Neutrophil (primary cell): ENCODE measurements around the gene ASL.
"Not testable (repeated sequence)": the region's sequence is repeated elsewhere in the genome, so short reads cannot be mapped to it uniquely, and the experiment has no call there.

Source experiments
- H3K27ac ChIP-seq: fragments of 200-600 bp; sonication (generic); 2 replicates; pipeline ENCODE4 v1.5.1; 2016; ENCODE audit warnings: mild to moderate bottlenecking, moderate library complexity
- H3K27me3 ChIP-seq: fragments of 200-600 bp; sonication (generic); 2 replicates; pipeline ENCODE4 v1.6.0; 2016; ENCODE audit warnings: mild to moderate bottlenecking
- H3K36me3 ChIP-seq: fragments of 200-600 bp; sonication (generic); 2 replicates; pipeline ENCODE4 v1.5.1; 2017
- H3K4me1 ChIP-seq, 2 experiments: fragments of 200-600 bp in 1 of 2; sonication (generic) in 1 of 2; 1 replicate in 1 of 2; 2 replicates in 1 of 2; pipeline versions ENCODE4 v1.5.1 to v1.6.1; 2013 to 2016; ENCODE audit warnings: low read depth in 1 of 2, low read length in 1 of 2, mild to moderate bottlenecking in 1 of 2, moderate library complexity in 1 of 2; ENCODE audit not compliant: control insufficient read depth in 1 of 2, insufficient read depth in 1 of 2
- H3K4me3 ChIP-seq, 2 experiments: fragments of 200-600 bp in 1 of 2; sonication (generic) in 1 of 2; 1 replicate in 1 of 2; 2 replicates in 1 of 2; pipeline ENCODE4 v1.5.1; 2013 to 2016; ENCODE audit warnings: low read depth in 1 of 2, low read length in 1 of 2, mild to moderate bottlenecking in 1 of 2, moderate library complexity in 1 of 2
- H3K9me3 ChIP-seq: fragments of 200-600 bp; sonication (generic); 2 replicates; pipeline ENCODE4 v1.5.1; 2016
- CTCF ChIP-seq: fragments of 200-600 bp; sonication (generic); IDR thresholded peaks from 2 replicates; pipeline ENCODE4 v1.5.1; 2016; ENCODE audit warnings: antibody characterized with exemption

Gene ASL

GRCh38 chr7:66075590-66076461, at the start of gene ASL:
TSS of gene ASL (plus strand) at chr7:66075819. CDS start at chr7:66076082, 263 bp downstream.
- H3K27ac ChIP-seq: peak within 1 kb of the TSS; percentile 84
- peak; percentile 55 for TF ChIP-seq CTCF

DNA sequence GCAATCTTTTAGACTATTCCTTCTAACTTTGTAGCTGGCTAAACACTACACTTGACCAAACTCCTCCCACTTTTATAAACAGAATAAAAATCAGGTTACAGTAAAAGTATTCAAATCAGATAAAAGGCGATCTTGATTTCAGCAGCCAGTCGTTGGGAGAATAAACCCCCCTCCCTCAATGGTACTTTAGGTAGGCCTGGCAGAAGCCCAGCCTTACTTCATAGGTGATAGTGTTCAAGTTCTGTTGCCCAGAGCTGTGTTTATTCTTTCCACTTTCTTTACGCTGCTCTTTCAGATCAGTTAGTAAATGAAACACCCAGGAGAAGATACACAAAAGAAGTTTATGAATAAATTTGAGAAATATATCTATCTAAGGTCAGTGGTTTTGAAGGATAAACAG, 47.3 kb upstream of the ASL start:
- H3K9me3 ChIP-seq, H3K36me3 ChIP-seq, H3K27me3 ChIP-seq, H3K4me1 ChIP-seq, H3K27ac ChIP-seq, H3K4me3 ChIP-seq: not testable (repeated sequence)

More at GRCh38 chr7:66075590-66076461, at the start of gene ASL:
- H3K4me3 ChIP-seq: peak within 1 kb of the TSS; percentile 88 to 98
- H3K36me3 ChIP-seq: peaks cover 13% of the 10 kb centered on the region
- no peaks in the 10 kb centered on the region for H3K27me3 ChIP-seq
- no peaks in the 10 kb centered on the region for H3K9me3 ChIP-seq
- H3K4me1 ChIP-seq: peaks cover 16 to 17% of the 10 kb centered on the region in 2 experiments

- no peak for TF ChIP-seq CTCF
- no peaks in the 10 kb centered on the region for H3K27me3 ChIP-seq
- no peak overlapping the region for H3K27ac ChIP-seq
- H3K4me3 ChIP-seq: no peak overlapping the region
- H3K9me3 ChIP-seq: no peaks in the 10 kb centered on the region
- H3K4me1 ChIP-seq: peaks cover 16 to 20% of the 10 kb centered on the region in 2 experiments
- H3K36me3 ChIP-seq: no peaks in the 10 kb centered on the region
Measured at GRCh38 chr7:66033471-66034385, 41.9 kb upstream of the ASL start.

GRCh38 chr7:66034436-66035010, 41.1 kb upstream of the ASL start:
- not testable (repeated sequence) for H3K9me3 ChIP-seq, H3K36me3 ChIP-seq, H3K4me3 ChIP-seq, H3K27ac ChIP-seq, H3K27me3 ChIP-seq
- peaks cover 16 to 20% of the 10 kb centered on the region in 2 experiments for H3K4me1 ChIP-seq

DNA sequence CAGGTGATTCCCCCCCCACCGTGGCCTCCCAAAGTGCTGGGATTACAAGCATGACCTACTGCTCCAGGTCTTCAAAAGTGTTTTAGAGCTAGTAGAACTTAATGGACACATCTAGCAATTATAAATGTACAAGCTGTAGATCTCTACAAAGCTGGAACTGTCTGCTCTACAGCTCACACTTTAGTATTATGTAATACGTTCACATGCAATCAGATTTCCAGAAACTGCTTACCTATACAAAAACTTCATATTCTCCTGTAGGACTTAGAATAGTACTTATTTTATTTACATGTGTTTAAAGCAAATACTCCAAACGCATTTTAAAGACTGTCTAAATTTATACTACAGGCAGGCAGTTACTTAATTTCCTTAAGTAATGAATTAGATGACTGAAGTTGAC, 39.2 kb upstream of the ASL start:
- no peak overlapping the region for H3K4me3 ChIP-seq
- no peak for TF ChIP-seq CTCF
- H3K36me3 ChIP-seq: no peaks in the 10 kb centered on the region
- H3K27ac ChIP-seq: no peak overlapping the region
- H3K4me1 ChIP-seq: peaks cover 16 to 20% of the 10 kb centered on the region in 2 experiments
- H3K27me3 ChIP-seq: no peaks in the 10 kb centered on the region
- H3K9me3 ChIP-seq: no peaks in the 10 kb centered on the region

DNA sequence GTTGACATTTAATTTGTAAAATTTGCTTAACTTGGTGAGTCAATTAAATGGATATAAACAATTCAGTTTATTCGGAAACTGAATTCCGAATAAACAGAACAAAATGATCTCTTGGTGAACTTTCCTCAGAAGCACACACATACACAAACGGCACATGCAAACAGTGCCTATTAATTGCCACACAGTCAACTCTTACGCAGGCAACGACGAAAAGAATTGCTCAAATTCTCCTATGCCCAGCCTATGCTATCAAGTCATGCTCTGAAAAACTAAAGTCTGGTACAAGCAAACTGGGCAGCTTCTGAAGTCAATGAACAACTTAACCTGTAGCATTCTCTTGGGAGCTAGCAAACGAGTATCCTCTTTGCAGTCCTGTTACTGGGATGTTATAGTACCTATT, 38.8 kb upstream of the ASL start:
- no peaks in the 10 kb centered on the region for H3K27me3 ChIP-seq
- TF ChIP-seq CTCF: no peak
- no peak overlapping the region for H3K27ac ChIP-seq
- H3K9me3 ChIP-seq: no peaks in the 10 kb centered on the region
- H3K4me3 ChIP-seq: no peak overlapping the region
- H3K4me1 ChIP-seq: peaks cover 16 to 20% of the 10 kb centered on the region in 2 experiments
- H3K36me3 ChIP-seq: no peaks in the 10 kb centered on the region
